ENCODE measurements around the gene NAPG. TPM values are rescaled to one million over a fixed set of nuclear protein-coding genes. Genes with fewer than 3 reads are reported as not detected.

The NAPG gene
- total RNA-seq, 4 donors from 2014 or later: 13.8 to 29.6 (median 19.5) TPM

GRCh38 chr18:10559553-10560451 is 34.0 kb downstream of the NAPG start:
- TF ChIP-seq CTCF (IDR thresholded peaks at IDR 0.05 in 4 of 5, conservative IDR thresholded peaks at IDR 0.05 in 1 of 5) (no peak), POLR2A (IDR thresholded peaks at IDR 0.05) (no peak)
- H3K9me3 ChIP-seq: no peaks in the 10 kb centered on the region
- peaks cover 0 to 24% of the 10 kb centered on the region in 2 donors for H3K36me3 ChIP-seq
- DNase-seq: no peak
- in situ Hi-C loops (cut with MboI; ENCODE audit: low sequenced_read_pairs in 4 of 4) (loop anchor here (10.0 to 25.0 kb wide), 4 partner anchors 595 to 1002 kb away; no protein-coding TSS in a partner anchor), intact Hi-C loops (cut with DNase I; ENCODE audit: low total_unique reads) (loop anchor here (2.0 to 5.0 kb wide), 2 partner anchors 589 to 992 kb away; partner anchors contain the start of gene PIEZO2)
- H3K27ac ChIP-seq: no peak overlapping the region
- H3K4me1 ChIP-seq: peaks cover 3 to 7% of the 10 kb centered on the region in 2 donors
- H3K4me3 ChIP-seq: peak overlapping the region; percentile 2 to 50 (median 11)
- ATAC-seq: peak in 1 of 2 donors; percentile 7
- H3K27me3 ChIP-seq: no peaks in the 10 kb centered on the region

- Histone ChIP-seq H3K4me3 (peak overlapping the region; percentile 2 to 50 (median 11)), H3K36me3 (peaks cover 0 to 17% of the 10 kb centered on the region in 2 donors), H3K27ac (no peak overlapping the region), H3K4me1 (peaks cover 3 to 7% of the 10 kb centered on the region in 2 donors), H3K9me3 (no peaks in the 10 kb centered on the region), H3K27me3 (no peaks in the 10 kb centered on the region)
- in situ Hi-C loops (cut with MboI; ENCODE audit: low sequenced_read_pairs in 4 of 4) (loop anchor here (25.0 kb wide), 2 partner anchors 602 to 1002 kb away; no protein-coding TSS in a partner anchor), intact Hi-C loops (cut with DNase I; ENCODE audit: low total_unique reads) (loop anchor here (2.0 to 5.0 kb wide), 2 partner anchors 588 to 992 kb away; partner anchors contain the start of gene PIEZO2)
- TF ChIP-seq POLR2A (IDR thresholded peaks at IDR 0.05) (no peak), CTCF (IDR thresholded peaks at IDR 0.05 in 4 of 5, conservative IDR thresholded peaks at IDR 0.05 in 1 of 5) (peak; percentile 63 to 79 (median 67))
- DNase-seq: peak; percentile 23 to 51
- ATAC-seq: peak; percentile 70 to 71
Measured at GRCh38 chr18:10560452-10561045, 34.7 kb downstream of the NAPG start.

GRCh38 chr18:10562773-10563160 is 36.9 kb downstream of the NAPG start:
- TF ChIP-seq CTCF (IDR thresholded peaks at IDR 0.05 in 4 of 5, conservative IDR thresholded peaks at IDR 0.05 in 1 of 5): no peak
- no peak for TF ChIP-seq POLR2A (IDR thresholded peaks at IDR 0.05)
- Histone ChIP-seq H3K4me1 (peaks cover 3 to 7% of the 10 kb centered on the region in 2 donors), H3K36me3 (no peaks in the 10 kb centered on the region), H3K27me3 (no peaks in the 10 kb centered on the region), H3K9me3 (no peaks in the 10 kb centered on the region), H3K4me3 (no peak overlapping the region), H3K27ac (no peak overlapping the region)
- DNase-seq (no peak), ATAC-seq (no peak)
- intact Hi-C loops (cut with DNase I; ENCODE audit: low total_unique reads) (loop anchor here (5.0 kb wide), 1 partner anchor 990 kb away; no protein-coding TSS in a partner anchor), in situ Hi-C loops (cut with MboI; ENCODE audit: low sequenced_read_pairs in 4 of 4) (loop anchor here (25.0 kb wide), 2 partner anchors 600 to 1000 kb away; no protein-coding TSS in a partner anchor)

GRCh38 chr18:10563886-10564285 is 38.1 kb downstream of the NAPG start:
- H3K4me1 ChIP-seq: peaks cover 3 to 7% of the 10 kb centered on the region in 2 donors

More at GRCh38 chr18:10563886-10564285, 38.1 kb downstream of the NAPG start:
- H3K27ac ChIP-seq: no peak overlapping the region
- no peak overlapping the region for H3K4me3 ChIP-seq
- DNase-seq: peak in 1 of 2 donors; percentile 36
- no peaks in the 10 kb centered on the region for H3K36me3 ChIP-seq
- TF ChIP-seq POLR2A (IDR thresholded peaks at IDR 0.05) (no peak), CTCF (IDR thresholded peaks at IDR 0.05 in 4 of 5, conservative IDR thresholded peaks at IDR 0.05 in 1 of 5) (no peak)
- in situ Hi-C loops (cut with MboI; ENCODE audit: low sequenced_read_pairs in 4 of 4): loop anchor here (25.0 kb wide), 2 partner anchors 598 to 998 kb away; no protein-coding TSS in a partner anchor
- peak; percentile 30 to 72 for ATAC-seq
- no peaks in the 10 kb centered on the region for H3K9me3 ChIP-seq
- H3K27me3 ChIP-seq: no peaks in the 10 kb centered on the region
- intact Hi-C loops (cut with DNase I; ENCODE audit: low total_unique reads): loop anchor here (5.0 kb wide), 1 partner anchor 988 kb away; no protein-coding TSS in a partner anchor
